HFF-Myc (cell line): ENCODE results near the gene STAT5A.

Experiments
- DNase-seq: peaks from one replicate; pipeline ENCODE4 v3.0.0-alpha.2; 2011; ENCODE audit warnings: low read depth; ENCODE audit errors: extremely low read depth
- H3K4me3 ChIP-seq: replicated peaks from 2 replicates; pipeline ENCODE4 v1.5.1; 2011; ENCODE audit warnings: low read depth, mild to moderate bottlenecking, control low read depth, low read length
- TF ChIP-seq, protein P1 (sequence below): IDR thresholded peaks from 2 replicates; pipeline ENCODE4 v1.5.1; 2012; ENCODE audit warnings: mild to moderate bottlenecking, low read depth, low read length, control low read depth; ENCODE audit errors: missing control alignments

The STAT5A gene

DNA sequence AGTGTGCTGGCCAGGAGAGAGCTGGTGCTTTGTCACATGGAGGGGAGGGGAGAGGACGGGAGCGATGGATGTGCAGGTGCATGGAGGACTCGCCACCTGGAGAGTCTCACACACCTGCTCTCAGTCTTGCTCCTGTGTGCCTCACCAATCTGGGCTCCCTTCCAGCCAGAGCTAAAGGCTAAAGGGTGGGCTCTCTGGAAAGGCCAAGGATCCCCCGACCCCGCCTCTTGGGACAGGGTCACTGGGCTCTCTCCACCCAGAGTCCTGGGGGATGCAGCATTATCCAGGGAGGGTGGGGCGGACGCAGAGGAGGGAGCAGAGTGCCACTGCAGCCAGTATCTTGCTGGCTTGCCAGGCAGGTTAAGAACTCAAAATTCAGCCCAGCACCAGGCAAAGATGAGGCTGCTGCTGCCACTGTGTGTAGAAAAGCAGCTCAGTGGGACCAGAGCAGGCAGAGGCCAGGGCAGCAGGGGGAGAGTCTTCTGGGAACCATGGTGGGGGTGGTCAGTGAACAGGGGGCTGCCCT lies 6.7 kb upstream of the STAT5A start:
- TF ChIP-seq, protein P1, sequence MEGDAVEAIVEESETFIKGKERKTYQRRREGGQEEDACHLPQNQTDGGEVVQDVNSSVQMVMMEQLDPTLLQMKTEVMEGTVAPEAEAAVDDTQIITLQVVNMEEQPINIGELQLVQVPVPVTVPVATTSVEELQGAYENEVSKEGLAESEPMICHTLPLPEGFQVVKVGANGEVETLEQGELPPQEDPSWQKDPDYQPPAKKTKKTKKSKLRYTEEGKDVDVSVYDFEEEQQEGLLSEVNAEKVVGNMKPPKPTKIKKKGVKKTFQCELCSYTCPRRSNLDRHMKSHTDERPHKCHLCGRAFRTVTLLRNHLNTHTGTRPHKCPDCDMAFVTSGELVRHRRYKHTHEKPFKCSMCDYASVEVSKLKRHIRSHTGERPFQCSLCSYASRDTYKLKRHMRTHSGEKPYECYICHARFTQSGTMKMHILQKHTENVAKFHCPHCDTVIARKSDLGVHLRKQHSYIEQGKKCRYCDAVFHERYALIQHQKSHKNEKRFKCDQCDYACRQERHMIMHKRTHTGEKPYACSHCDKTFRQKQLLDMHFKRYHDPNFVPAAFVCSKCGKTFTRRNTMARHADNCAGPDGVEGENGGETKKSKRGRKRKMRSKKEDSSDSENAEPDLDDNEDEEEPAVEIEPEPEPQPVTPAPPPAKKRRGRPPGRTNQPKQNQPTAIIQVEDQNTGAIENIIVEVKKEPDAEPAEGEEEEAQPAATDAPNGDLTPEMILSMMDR = no peak
- no peak overlapping the region for H3K4me3 ChIP-seq
- no peak for DNase-seq

DNA sequence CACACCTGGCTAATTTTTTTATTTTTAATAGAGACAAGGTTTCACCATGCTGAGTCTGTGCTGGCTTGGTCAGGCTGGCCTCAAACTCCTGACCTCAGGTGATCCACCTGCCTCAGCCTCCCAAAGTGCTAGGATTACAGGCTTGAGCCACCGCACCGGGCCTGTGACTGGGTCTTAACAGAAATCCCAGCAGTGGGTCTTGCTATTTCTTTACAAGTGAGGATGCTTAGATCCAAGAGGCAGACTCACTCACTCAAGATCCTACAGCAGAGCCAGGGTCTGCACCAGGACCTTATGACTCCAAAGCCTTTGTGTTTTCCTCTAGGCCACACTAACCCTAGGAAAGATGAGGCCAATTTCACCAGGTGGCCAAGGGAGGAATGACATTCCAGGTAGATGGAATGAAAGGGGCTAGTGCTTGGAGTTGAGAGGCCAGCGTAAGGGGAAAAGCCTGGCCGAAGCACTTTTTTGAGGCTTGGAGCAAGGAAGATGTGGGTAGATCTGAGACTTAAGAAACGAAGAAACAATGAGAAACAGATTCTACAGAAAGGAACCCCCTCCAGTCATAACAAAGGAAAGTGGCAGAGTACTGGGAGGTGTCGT lies 5.7 kb upstream of the STAT5A start:
- TF ChIP-seq, protein P1 = no peak
- no peak overlapping the region for H3K4me3 ChIP-seq
- no peak for DNase-seq

DNA sequence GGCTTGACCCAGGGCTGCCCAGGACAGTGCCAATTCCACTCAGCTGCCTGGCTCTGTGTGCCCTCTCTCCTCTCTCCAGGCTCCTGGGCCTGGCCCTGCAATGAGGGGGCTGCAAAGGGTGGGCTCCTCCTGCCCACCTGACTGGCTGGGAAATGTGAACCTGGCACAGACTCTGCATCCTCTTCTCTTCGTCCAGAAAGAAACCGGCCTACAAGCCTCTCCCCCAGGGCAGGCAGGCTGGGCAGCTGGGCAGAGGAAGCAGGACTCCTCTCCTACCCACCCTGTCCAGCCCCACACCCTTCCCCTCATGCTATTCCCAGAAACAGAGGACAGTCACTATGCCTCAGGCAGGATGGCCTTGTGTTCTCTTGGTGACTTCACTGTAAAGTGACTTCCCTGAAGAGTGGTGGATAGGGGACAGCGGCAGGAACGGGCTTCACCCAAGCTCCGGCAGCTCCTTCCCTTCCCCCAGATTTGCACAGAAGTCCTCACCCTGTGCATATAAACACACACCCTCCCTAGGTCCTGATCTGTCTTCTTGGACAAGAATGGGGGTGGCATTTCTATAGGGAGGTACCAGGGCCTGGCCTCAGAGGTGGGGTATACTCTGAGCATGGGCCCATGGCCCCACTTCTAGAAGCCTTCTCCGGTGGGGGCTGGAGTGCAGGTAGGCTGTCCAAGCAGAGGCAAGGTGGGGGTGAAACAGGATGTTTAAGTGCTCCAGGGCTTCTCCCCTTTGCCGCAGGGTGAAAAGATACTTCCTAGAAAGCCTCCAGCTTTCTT lies 4.9 kb upstream of the STAT5A start:
- DNase-seq = no peak
- no peak overlapping the region for H3K4me3 ChIP-seq
- TF ChIP-seq, protein P1 = no peak

DNA sequence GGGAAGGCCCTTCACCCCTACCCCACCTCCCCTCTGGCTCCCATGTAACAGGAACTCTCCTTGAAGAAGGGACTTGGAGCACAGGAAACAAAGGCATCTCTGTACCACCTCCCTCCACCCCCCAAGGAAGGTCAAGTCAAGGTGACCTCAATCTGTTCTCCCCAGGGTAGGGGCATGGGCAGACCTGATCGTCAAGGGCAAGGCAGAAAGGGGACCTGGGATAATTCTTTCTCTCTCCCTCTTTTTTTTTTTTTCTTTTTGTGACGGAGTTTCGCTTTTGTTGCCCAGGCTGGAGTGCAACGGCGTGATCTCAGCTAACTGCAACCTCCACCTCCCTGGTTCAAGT lies 4.3 kb upstream of the STAT5A start:
- no peak for DNase-seq
- no peak overlapping the region for H3K4me3 ChIP-seq
- TF ChIP-seq, protein P1 = no peak

DNA sequence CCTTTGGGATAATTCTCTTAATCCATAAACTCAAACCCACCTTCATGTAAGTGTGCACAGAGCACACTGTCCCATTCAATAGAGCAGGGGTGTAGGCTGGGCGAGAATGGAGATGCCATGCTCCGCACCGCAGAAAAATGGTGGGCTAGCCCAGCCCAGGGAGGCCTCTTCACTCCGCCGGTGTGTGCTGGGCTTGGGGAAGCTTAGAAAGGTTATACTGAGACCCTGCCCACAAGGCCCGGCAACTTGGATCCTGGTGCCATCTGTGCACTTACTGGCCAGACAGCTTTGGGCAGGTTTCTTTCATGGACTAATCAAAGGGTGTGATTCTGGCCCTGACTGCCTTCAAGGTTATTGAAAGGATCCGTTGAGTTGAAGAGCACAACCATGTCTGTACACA lies 3.7 kb upstream of the STAT5A start:
- H3K4me3 ChIP-seq = no peak overlapping the region
- no peak for DNase-seq
- TF ChIP-seq, protein P1 = no peak

DNA sequence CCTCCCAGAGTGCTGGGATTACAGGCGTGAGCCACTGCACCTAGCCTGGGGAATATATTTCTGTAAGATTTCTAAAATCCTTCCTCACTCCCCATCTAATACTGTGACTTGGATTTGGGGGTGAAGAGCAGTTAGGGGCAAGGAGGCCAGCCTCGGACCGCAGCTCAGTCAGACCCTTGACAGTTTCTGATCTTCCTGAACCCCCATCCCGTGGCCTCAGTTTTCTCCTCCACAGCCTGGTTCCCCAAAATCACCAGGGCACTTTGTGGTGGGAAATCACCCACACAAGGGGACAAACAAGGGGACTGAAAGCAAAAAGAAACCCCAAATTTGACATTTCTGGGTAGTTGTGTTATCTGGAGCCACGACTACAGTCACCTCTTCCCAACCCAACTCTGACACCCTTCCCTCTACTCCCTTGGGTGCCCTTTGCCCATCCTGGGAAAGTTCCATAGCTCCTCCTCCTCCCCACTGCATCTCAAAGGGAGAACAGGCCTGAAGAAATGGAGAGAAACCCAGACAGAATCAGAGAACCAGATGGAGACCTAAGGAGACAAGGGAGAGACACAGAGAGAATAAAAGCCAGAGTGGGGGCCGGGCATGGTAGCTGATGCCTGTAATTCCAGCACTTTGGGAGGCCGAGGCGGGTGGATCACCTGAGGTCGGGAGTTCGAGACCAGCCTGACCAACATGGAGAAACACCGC lies 2.8 kb upstream of the STAT5A start:
- TF ChIP-seq, protein P1 = no peak
- H3K4me3 ChIP-seq = no peak overlapping the region
- DNase-seq = no peak
